Measurements from ENCODE around the gene A1BG.

DNA sequence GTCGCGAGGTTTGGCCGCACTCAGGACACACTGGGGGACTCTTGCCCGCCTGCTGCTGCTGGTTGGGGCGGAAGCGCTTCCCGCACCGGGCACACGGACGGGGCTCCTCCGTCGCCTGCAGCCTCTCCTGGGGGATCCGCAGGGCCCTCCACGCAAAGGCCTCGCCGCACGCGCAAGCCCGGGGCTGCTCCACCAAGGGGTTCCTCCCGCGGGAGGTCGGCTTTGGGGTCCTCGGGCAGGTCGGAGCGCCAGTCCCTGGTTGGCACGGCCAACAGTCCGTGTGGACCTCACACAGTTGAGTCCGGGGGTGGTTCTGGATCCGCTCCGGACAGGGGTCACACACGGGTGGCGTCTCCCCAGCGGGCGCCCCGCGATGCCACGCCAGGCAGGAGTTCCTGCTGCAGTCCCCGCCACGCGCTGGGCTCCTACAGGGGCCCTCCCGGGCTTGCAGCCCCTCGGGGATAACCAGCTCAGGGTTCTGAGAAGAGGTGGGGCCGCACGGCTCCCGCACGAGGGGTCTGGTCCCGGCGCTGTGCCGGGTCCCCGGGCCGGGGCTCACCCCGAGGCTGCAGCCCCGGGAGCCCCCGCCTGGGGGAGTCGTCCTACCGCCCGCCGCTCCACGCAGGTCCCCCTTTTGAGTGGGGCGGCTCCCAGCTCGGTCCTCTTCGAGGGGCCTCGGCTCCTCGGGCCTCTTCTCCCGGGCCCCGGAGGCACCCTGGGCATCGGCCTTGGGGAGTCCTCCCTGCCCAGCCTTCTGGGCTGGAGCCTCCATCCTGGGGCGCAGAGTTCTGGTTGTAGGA lies 15.5 kb upstream of the A1BG start:
- TF ChIP-seq GABPA (IDR thresholded peaks at IDR 0.05; ENCODE audit: low read depth, low read length) (no peak), GABPA (CRISPR knock-in tag; IDR thresholded peaks at IDR 0.05; ENCODE audit: low read depth) (no peak), NFE2 (CRISPR knock-in tag; IDR thresholded peaks at IDR 0.05) (no peak), GATA4 (IDR thresholded peaks at IDR 0.05; ENCODE audit: borderline replicate concordance, low read depth) (no peak), NFYB (CRISPR knock-in tag; IDR thresholded peaks at IDR 0.05) (no peak), POLR2A (IDR thresholded peaks at IDR 0.05; ENCODE audit: insufficient read depth in 1 of 2, low read depth in 2 of 2, low read length in 2 of 2) (no peak), FOXA3 (CRISPR knock-in tag; IDR thresholded peaks at IDR 0.05) (no peak)
